Karpas-422 (cell line): ENCODE data around the gene SIVA1. TPM values are rescaled to one million over a fixed set of nuclear protein-coding genes. Genes with fewer than 3 reads are reported as not detected.

ENCODE experiments used
- DNase-seq: peaks from one replicate; pipeline ENCODE4 v3.0.0-alpha.2; 2015
- H2AFZ ChIP-seq: fragments of 200-600 bp; sonication (generic); 2 replicates; pipeline ENCODE4 v1.6.1; 2014; ENCODE audit warnings: antibody characterized with exemption, low read length, mixed read lengths
- H3K27ac ChIP-seq: fragments of 200-600 bp; sonication (generic); 2 replicates; pipeline ENCODE4 v1.5.1; 2014; ENCODE audit warnings: mild to moderate bottlenecking, low read length, moderate library complexity
- H3K27me3 ChIP-seq: fragments of 200-600 bp; sonication (generic); 2 replicates; pipeline ENCODE4 v1.6.1; 2014; ENCODE audit warnings: low read length, mixed read lengths
- H3K36me3 ChIP-seq: fragments of 200-600 bp; sonication (generic); 2 replicates; pipeline ENCODE4 v1.6.1; 2014; ENCODE audit warnings: low read length, mixed read lengths; ENCODE audit not compliant: insufficient read depth
- H3K4me1 ChIP-seq: fragments of 200-600 bp; sonication (generic); 2 replicates; pipeline ENCODE4 v1.6.1; 2014; ENCODE audit warnings: mild to moderate bottlenecking, low read length, mixed read lengths
- H3K4me2 ChIP-seq: fragments of 200-600 bp; sonication (generic); 2 replicates; pipeline ENCODE4 v1.6.1; 2014; ENCODE audit warnings: low read length, low read depth, mild to moderate bottlenecking; ENCODE audit not compliant: poor library complexity, severe bottlenecking
- H3K4me3 ChIP-seq: fragments of 200-600 bp; sonication (generic); 2 replicates; pipeline ENCODE4 v1.5.1; 2014; ENCODE audit warnings: mild to moderate bottlenecking, antibody characterized with exemption, low read length, mixed read lengths
- H3K79me2 ChIP-seq: fragments of 200-600 bp; sonication (generic); 2 replicates; pipeline ENCODE4 v1.6.1; 2014; ENCODE audit warnings: mild to moderate bottlenecking, low read length, mixed read lengths
- H3K9ac ChIP-seq: fragments of 200-600 bp; sonication (generic); 2 replicates; pipeline ENCODE4 v1.6.0; 2014; ENCODE audit warnings: low read length
- H3K9me2 ChIP-seq: fragments of 200-600 bp; sonication (generic), shearing (Covaris generic); replicated peaks from 2 replicates; pipeline ENCODE4 v1.6.0; 2014; ENCODE audit warnings: mild to moderate bottlenecking, low read length, moderate library complexity; ENCODE audit not compliant: insufficient read depth
- H3K9me3 ChIP-seq: fragments of 300-700, 200-600 bp; sonication (generic); 2 replicates; pipeline ENCODE4 v1.6.1; 2014; ENCODE audit warnings: low read length, mixed read lengths
- H4K20me1 ChIP-seq: fragments of 200-600 bp; sonication (generic); 2 replicates; pipeline ENCODE4 v1.6.1; 2014; ENCODE audit warnings: mild to moderate bottlenecking, antibody characterized with exemption, low read length, low read depth; ENCODE audit not compliant: insufficient read depth
- total RNA-seq: library from RNA; depleted of rRNA; stranded (reverse); fragments of >200 nt; shearing (Covaris generic); gene quantifications from 2 replicates; pipeline ENCODE4 v1.2.3, GENCODE V29; 2014; ENCODE audit warnings: low replicate concordance

Gene SIVA1
- total RNA-seq, 1 experiment from 2014 or later: 68.1 TPM

- Histone ChIP-seq H3K27ac (no peak overlapping the region), H3K4me1 (peaks cover 16% of the 10 kb centered on the region), H3K36me3 (peaks cover 5% of the 10 kb centered on the region; the same call in 1 of the 2 replicates), H3K4me2 (no peak overlapping the region), H3K27me3 (no peaks in the 10 kb centered on the region), H3K9ac (no peak overlapping the region), H3K4me3 (no peak overlapping the region), H3K9me3 (no peaks in the 10 kb centered on the region), H3K79me2 (peaks cover 52% of the 10 kb centered on the region), H2AFZ (no peak overlapping the region), H4K20me1 (peaks cover 30% of the 10 kb centered on the region), H3K9me2 (no peaks in the 10 kb centered on the region)
- no peak for DNase-seq
These were observed 4.3 kb downstream of the SIVA1 start for GRCh38 chr14:104757238-104757585.

GRCh38 chr14:104757681-104758392, 4.9 kb downstream of the SIVA1 start:
- H2AFZ ChIP-seq: no peak overlapping the region
- no peak overlapping the region for H3K4me3 ChIP-seq
- H3K9me3 ChIP-seq: no peaks in the 10 kb centered on the region
- H3K9ac ChIP-seq: no peak overlapping the region
- H4K20me1 ChIP-seq: peaks cover 30% of the 10 kb centered on the region
- no peaks in the 10 kb centered on the region for H3K9me2 ChIP-seq
- DNase-seq: no peak
- peaks cover 5% of the 10 kb centered on the region; the same call in 1 of the 2 replicates for H3K36me3 ChIP-seq
- no peak overlapping the region for H3K27ac ChIP-seq
- H3K4me1 ChIP-seq: peaks cover 15% of the 10 kb centered on the region
- no peak overlapping the region for H3K4me2 ChIP-seq
- H3K79me2 ChIP-seq: peaks cover 52% of the 10 kb centered on the region
- H3K27me3 ChIP-seq: no peaks in the 10 kb centered on the region

- H3K36me3 ChIP-seq: peaks cover 5% of the 10 kb centered on the region; the same call in 1 of the 2 replicates
- H3K79me2 ChIP-seq: peaks cover 39% of the 10 kb centered on the region
- no peak for DNase-seq
- H3K9ac ChIP-seq: no peak overlapping the region
- H4K20me1 ChIP-seq: peaks cover 21% of the 10 kb centered on the region
- H3K4me3 ChIP-seq: no peak overlapping the region
- H3K27me3 ChIP-seq: no peaks in the 10 kb centered on the region
- H3K27ac ChIP-seq: no peak overlapping the region
- no peaks in the 10 kb centered on the region for H3K9me3 ChIP-seq
- H3K4me1 ChIP-seq: peaks cover 8% of the 10 kb centered on the region
- no peaks in the 10 kb centered on the region for H3K9me2 ChIP-seq
- no peak overlapping the region for H2AFZ ChIP-seq
- H3K4me2 ChIP-seq: no peak overlapping the region
These were observed 6.3 kb downstream of the SIVA1 start for GRCh38 chr14:104758981-104759969.

GRCh38 chr14:104765517-104765916, 12.6 kb downstream of the SIVA1 start:
- Histone ChIP-seq H3K27ac (no peak overlapping the region), H3K79me2 (no peaks in the 10 kb centered on the region), H3K27me3 (no peaks in the 10 kb centered on the region), H3K9me2 (no peaks in the 10 kb centered on the region), H3K9ac (no peak overlapping the region), H3K9me3 (no peaks in the 10 kb centered on the region), H2AFZ (no peak overlapping the region), H4K20me1 (peaks cover 4% of the 10 kb centered on the region; the same call in 1 of the 2 replicates), H3K36me3 (0 out of 2 replicates have a peak, but pooled peaks cover under 1% of the 10 kb centered on the region), H3K4me1 (peaks cover 5% of the 10 kb centered on the region), H3K4me3 (no peak overlapping the region), H3K4me2 (no peak overlapping the region)
- no peak for DNase-seq

- DNase-seq: no peak
- no peak overlapping the region for H2AFZ ChIP-seq
- no peak overlapping the region for H3K9ac ChIP-seq
- peaks cover 9% of the 10 kb centered on the region for H3K36me3 ChIP-seq
- H3K4me3 ChIP-seq: no peak overlapping the region
- 0 out of 2 replicates have a peak, but pooled peaks cover under 1% of the 10 kb centered on the region for H4K20me1 ChIP-seq
- no peak overlapping the region for H3K27ac ChIP-seq
- no peaks in the 10 kb centered on the region for H3K9me2 ChIP-seq
- H3K4me1 ChIP-seq: peaks cover 5% of the 10 kb centered on the region
- H3K4me2 ChIP-seq: no peak overlapping the region
- peaks cover 2% of the 10 kb centered on the region; the same call in 1 of the 2 replicates for H3K9me3 ChIP-seq
- no peaks in the 10 kb centered on the region for H3K27me3 ChIP-seq
- H3K79me2 ChIP-seq: no peaks in the 10 kb centered on the region
These were observed 13.4 kb downstream of the SIVA1 start for GRCh38 chr14:104766256-104766862.

GRCh38 chr14:104766863-104767633, 14.1 kb downstream of the SIVA1 start:
- no peak for DNase-seq
- no peak overlapping the region for H3K4me2 ChIP-seq
- no peak overlapping the region for H3K4me3 ChIP-seq

GRCh38 chr14:104767634-104767918, 14.6 kb downstream of the SIVA1 start:
- H3K9ac ChIP-seq: no peak overlapping the region
- H3K4me3 ChIP-seq: no peak overlapping the region
- no peak for DNase-seq
- no peak overlapping the region for H2AFZ ChIP-seq
- no peak overlapping the region for H3K27ac ChIP-seq
- H3K27me3 ChIP-seq: no peaks in the 10 kb centered on the region
- H3K9me2 ChIP-seq: no peaks in the 10 kb centered on the region
- H3K4me1 ChIP-seq: peaks cover 5% of the 10 kb centered on the region
- no peaks in the 10 kb centered on the region for H3K79me2 ChIP-seq
- peaks cover 7% of the 10 kb centered on the region; the same call in 1 of the 2 replicates for H3K9me3 ChIP-seq
- H4K20me1 ChIP-seq: no peaks in the 10 kb centered on the region
- peaks cover 21% of the 10 kb centered on the region for H3K36me3 ChIP-seq
- H3K4me2 ChIP-seq: no peak overlapping the region

More at GRCh38 chr14:104766863-104767633, 14.1 kb downstream of the SIVA1 start:
- Histone ChIP-seq H3K9ac (no peak overlapping the region), H2AFZ (no peak overlapping the region), H3K4me1 (peaks cover 5% of the 10 kb centered on the region), H3K27me3 (no peaks in the 10 kb centered on the region), H3K9me3 (peaks cover 7% of the 10 kb centered on the region; the same call in 1 of the 2 replicates), H4K20me1 (no peaks in the 10 kb centered on the region), H3K9me2 (no peaks in the 10 kb centered on the region), H3K36me3 (peaks cover 16% of the 10 kb centered on the region), H3K27ac (no peak overlapping the region), H3K79me2 (no peaks in the 10 kb centered on the region)
